ENCODE results near the gene DLGAP5. TPM values are rescaled to one million over a fixed set of nuclear protein-coding genes. Genes with fewer than 3 reads are reported as not detected.
A peak's percentile ranks its signal among the peaks of the same experiment; 100 is the strongest.

DLGAP5 gene
- polyA plus RNA-seq, 1 experiment, result 8.9 TPM

DNA sequence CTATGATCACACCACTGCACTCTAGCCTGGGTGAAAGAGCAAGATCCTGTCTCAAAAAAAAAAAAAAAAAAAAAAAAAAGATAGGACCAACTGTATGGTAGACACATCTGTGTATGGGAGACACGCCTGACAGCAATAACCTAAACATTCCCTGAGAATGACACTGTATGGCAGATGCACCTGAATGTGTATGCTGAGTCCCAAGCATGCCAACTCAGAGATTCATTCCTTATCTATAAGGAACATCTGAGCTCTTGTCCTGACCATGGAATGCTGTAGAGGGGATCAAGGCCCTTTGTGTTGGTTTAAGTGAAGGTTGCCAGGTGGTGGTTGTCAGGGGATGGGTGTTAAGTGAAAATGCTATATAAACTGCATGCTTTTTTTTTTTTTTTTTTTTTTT is 81.5 kb downstream of the DLGAP5 start:
- no peaks in the 10 kb centered on the region for H3K36me3 ChIP-seq (ENCODE audit: control insufficient read depth, insufficient read depth, low read length)
- POLR2A ChIA-PET, result no interaction called here
- H3K4me3 ChIP-seq (ENCODE audit: low read depth, low read length), result no peak overlapping the region
- no peaks in the 10 kb centered on the region for H3K27me3 ChIP-seq (ENCODE audit: control insufficient read depth, insufficient read depth, low read length)
- CTCF ChIA-PET, result interaction anchor here (0.7 kb wide), 1 partner anchor 18 kb away, joined by 3 read pairs; no protein-coding TSS in a partner anchor
- no peak for DNase-seq (ENCODE audit: low read depth)
- no peak for TF ChIP-seq CTCF (IDR thresholded peaks at IDR 0.05; ENCODE audit: insufficient read depth, low read depth, low read length)

- H3K4me3 ChIP-seq (ENCODE audit: low read depth, low read length), result no peak overlapping the region
- ChIA-PET CTCF (interaction anchor here (0.5 to 1.1 kb wide), 5 partner anchors 14 to 26 kb away, joined by 3 read pairs; no protein-coding TSS in a partner anchor), POLR2A (interaction anchor here (0.6 to 0.8 kb wide), 3 partner anchors 15 to 78 kb away, joined by 3 to 9 read pairs (median 3); no protein-coding TSS in a partner anchor)
- no peaks in the 10 kb centered on the region for H3K36me3 ChIP-seq (ENCODE audit: control insufficient read depth, insufficient read depth, low read length)
- no peak for TF ChIP-seq CTCF (IDR thresholded peaks at IDR 0.05; ENCODE audit: insufficient read depth, low read depth, low read length)
- no peaks in the 10 kb centered on the region for H3K27me3 ChIP-seq (ENCODE audit: control insufficient read depth, insufficient read depth, low read length)
- DNase-seq (ENCODE audit: low read depth), result peak; percentile 90
Measured at GRCh38 chr14:55107766-55108554, 83.4 kb downstream of the DLGAP5 start.

DNA sequence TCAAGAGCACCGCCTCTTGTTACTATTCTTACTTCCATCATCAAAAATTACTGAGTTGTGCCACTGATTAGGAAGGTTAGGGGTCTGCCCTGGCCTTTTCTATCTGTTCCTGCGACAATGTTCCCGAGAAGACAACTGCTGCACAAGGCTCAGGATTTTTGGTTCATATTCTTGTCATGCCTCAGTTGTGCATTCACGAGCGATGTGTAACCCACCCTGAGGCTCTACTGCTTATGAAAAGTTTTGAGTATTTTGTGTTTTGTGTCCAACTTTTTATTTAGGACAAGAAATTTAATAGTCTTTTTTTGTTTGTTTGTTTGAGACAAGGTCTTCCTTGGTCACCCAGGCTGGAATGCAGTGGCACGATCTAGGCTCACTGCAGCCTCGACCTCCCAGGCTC is 85.4 kb downstream of the DLGAP5 start:
- DNase-seq (ENCODE audit: low read depth), result no peak
- no peak for TF ChIP-seq CTCF (IDR thresholded peaks at IDR 0.05; ENCODE audit: insufficient read depth, low read depth, low read length)
- H3K4me3 ChIP-seq (ENCODE audit: low read depth, low read length), result no peak overlapping the region
- CTCF ChIA-PET, result interaction anchor here (1.1 kb wide), 1 partner anchor 55 kb away, joined by 5 read pairs; no protein-coding TSS in a partner anchor
- POLR2A ChIA-PET, result no interaction called here
- no peaks in the 10 kb centered on the region for H3K36me3 ChIP-seq (ENCODE audit: control insufficient read depth, insufficient read depth, low read length)
- no peaks in the 10 kb centered on the region for H3K27me3 ChIP-seq (ENCODE audit: control insufficient read depth, insufficient read depth, low read length)

DNA sequence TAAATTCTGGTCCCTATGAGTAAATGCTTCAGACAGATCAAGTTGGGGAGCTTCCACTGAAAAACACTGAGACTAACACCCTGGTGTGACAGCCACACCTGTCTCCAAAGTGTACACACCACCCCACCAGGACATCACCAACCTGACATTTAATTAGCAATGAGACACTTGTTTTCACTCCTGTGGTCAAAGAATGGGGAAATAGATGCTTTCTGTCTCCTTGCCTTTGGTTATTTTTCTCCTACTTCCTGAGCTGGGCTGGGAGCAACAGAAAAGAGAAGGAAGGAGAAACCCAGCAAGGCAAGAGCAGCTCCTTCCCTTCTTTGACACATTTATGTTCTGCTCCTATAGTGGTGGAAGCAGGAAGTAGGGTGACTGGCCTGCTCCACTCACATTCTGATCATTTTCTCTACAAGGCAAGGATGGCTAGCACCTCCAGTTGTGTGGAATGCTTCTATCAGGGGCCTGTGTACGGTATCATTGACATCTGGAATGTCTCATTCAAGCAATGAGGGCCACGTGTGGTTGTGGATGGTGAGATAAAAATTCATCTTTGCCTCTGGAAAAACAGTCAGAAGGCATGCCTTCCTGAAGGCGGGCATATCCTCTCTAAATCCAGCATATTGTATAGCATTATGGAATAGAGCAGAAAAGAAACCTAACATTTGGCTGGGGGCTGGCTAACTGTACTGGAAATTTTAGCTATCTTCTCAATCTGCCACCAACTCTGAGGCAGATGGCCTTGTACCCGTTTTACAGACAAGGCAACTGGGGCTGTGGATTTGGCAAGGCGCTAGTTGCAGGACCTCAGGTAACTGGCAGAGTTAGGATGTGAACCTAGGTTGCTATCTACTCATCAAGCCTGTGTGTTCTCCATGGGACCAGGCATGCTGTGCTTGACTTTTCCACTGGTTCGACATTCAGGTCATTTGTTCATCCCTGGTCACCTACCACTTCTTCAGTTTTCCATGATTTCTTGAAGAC is 87.1 kb downstream of the DLGAP5 start:
- no peak for DNase-seq (ENCODE audit: low read depth)
- Histone ChIP-seq H3K36me3 (ENCODE audit: control insufficient read depth, insufficient read depth, low read length) (no peaks in the 10 kb centered on the region), H3K27me3 (ENCODE audit: control insufficient read depth, insufficient read depth, low read length) (no peaks in the 10 kb centered on the region), H3K4me3 (ENCODE audit: low read depth, low read length) (no peak overlapping the region)
- ChIA-PET POLR2A (interaction anchor here (0.9 kb wide), 1 partner anchor 32 kb away, joined by 3 read pairs; no protein-coding TSS in a partner anchor), CTCF (interaction anchor here (0.6 to 2.3 kb wide), 3 partner anchors 9 to 33 kb away, joined by 4 to 6 read pairs (median 4); partner anchors contain the start of gene LGALS3)
- no peak for TF ChIP-seq CTCF (IDR thresholded peaks at IDR 0.05; ENCODE audit: insufficient read depth, low read depth, low read length)

All from BJ (cell line).